Measurements from ENCODE around the gene CFAP410.
"Not testable (repeated sequence)": the region's sequence is repeated elsewhere in the genome, so short reads cannot be mapped to it uniquely, and the experiment has no call there.

The CFAP410 gene

GRCh38 chr21:44286716-44287632 lies 52.2 kb downstream of the CFAP410 start:
- TF ChIP-seq CTCF (IDR thresholded peaks at IDR 0.05; ENCODE audit: extremely low read depth, insufficient read depth, missing control alignments): no peak
- DNase-seq (ENCODE audit: low spot score): no peak
- in situ Hi-C loops (cut with MboI; ENCODE audit: low pct_unique_long_range_greater_than_20kb, low sequenced_read_pairs, unreplicated experiment): loop anchor here (25.0 kb wide), 1 partner anchor 200 kb away; no protein-coding TSS in a partner anchor

DNA sequence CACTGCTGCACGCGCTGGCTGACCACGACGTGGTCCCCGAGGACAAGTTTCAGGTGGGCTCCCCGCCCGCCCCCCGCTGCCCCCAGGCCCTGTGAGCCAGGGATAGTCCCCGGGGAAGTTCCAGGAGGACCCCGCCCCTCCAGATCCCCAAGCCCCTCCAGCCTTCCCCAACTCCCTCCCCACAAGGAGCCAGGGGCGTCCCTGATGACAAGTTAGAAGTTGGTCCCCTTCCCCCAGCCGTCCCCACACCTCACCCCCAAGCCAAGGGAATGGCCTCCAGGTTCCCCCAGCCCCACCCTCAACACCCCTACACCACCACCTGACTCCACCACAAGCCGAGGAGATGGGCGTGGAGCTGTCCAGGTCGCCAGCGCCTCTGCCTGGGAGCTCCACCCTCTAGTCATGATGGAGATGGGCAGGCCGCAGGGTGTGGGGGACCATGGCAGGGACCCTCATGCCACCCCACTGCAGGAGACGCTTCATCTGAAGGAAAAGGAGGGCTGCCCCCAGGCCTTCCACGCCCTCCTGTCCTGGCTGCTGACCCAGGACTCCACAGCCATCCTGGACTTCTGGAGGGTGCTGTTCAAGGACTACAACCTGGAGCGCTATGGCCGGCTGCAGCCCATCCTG lies 53.0 kb downstream of the CFAP410 start:
- in situ Hi-C loops (cut with MboI; ENCODE audit: low pct_unique_long_range_greater_than_20kb, low sequenced_read_pairs, unreplicated experiment): loop anchor here (25.0 kb wide), 1 partner anchor 199 kb away; no protein-coding TSS in a partner anchor

GRCh38 chr21:44285138-44285992 lies 53.8 kb downstream of the CFAP410 start, which contains the start of gene AIRE:
Gene AIRE (plus strand): TSS chr21:44285876. CDS start chr21:44286007, 131 bp downstream.
- no peak for DNase-seq (ENCODE audit: low spot score)
- TF ChIP-seq CTCF (IDR thresholded peaks at IDR 0.05; ENCODE audit: extremely low read depth, insufficient read depth, missing control alignments): no peak
- in situ Hi-C loops (cut with MboI; ENCODE audit: low pct_unique_long_range_greater_than_20kb, low sequenced_read_pairs, unreplicated experiment): loop anchor here (25.0 kb wide), 1 partner anchor 198 kb away; no protein-coding TSS in a partner anchor

More for the DNA sequence above, 53.0 kb downstream of the CFAP410 start:
- no peak for DNase-seq (ENCODE audit: low spot score)
- no peak for TF ChIP-seq CTCF (IDR thresholded peaks at IDR 0.05; ENCODE audit: extremely low read depth, insufficient read depth, missing control alignments)

DNA sequence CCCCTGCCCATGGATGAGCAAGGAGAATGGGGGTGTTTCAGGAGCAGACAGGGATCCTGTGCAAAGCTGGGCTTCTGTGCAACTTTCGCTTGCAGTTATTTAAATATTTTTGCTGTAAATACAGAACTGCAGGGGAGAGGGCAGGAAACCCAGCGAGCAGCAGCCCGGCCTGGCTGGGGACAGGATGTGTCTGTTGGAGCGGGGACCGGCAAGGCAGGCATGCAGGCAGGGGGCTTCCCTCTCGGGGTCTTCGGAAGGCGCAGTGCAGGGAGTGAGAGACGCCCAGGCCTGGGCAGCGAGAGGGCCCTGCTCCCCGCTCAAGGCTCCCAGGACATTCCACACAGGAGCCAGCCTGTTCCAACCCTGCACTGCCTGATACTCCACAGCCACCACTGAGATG lies 55.2 kb downstream of the CFAP410 start:
- no peak for DNase-seq (ENCODE audit: low spot score)
- TF ChIP-seq CTCF (IDR thresholded peaks at IDR 0.05; ENCODE audit: extremely low read depth, insufficient read depth, missing control alignments): no peak
- in situ Hi-C loops (cut with MboI; ENCODE audit: low pct_unique_long_range_greater_than_20kb, low sequenced_read_pairs, unreplicated experiment): loop anchor here (25.0 kb wide), 1 partner anchor 197 kb away; no protein-coding TSS in a partner anchor

- in situ Hi-C loops (cut with MboI; ENCODE audit: low pct_unique_long_range_greater_than_20kb, low sequenced_read_pairs, unreplicated experiment): loop anchor here (25.0 kb wide), 1 partner anchor 196 kb away; no protein-coding TSS in a partner anchor
Observed at GRCh38 chr21:44283211-44283785, 55.9 kb downstream of the CFAP410 start.

GRCh38 chr21:44282370-44282769 lies 56.8 kb downstream of the CFAP410 start:
- TF ChIP-seq CTCF (IDR thresholded peaks at IDR 0.05; ENCODE audit: extremely low read depth, insufficient read depth, missing control alignments): no peak
- DNase-seq (ENCODE audit: low spot score): no peak
- in situ Hi-C loops (cut with MboI; ENCODE audit: low pct_unique_long_range_greater_than_20kb, low sequenced_read_pairs, unreplicated experiment): loop anchor here (25.0 kb wide), 1 partner anchor 195 kb away; no protein-coding TSS in a partner anchor

More at GRCh38 chr21:44283211-44283785, 55.9 kb downstream of the CFAP410 start:
- not testable (repeated sequence) for DNase-seq (ENCODE audit: low spot score)

Measured in GM13977 (cell line).